ENCODE results near the gene IRF9.
A peak's percentile ranks its signal among the peaks of the same experiment; 100 is the strongest.
"Not testable (repeated sequence)": the region's sequence is repeated elsewhere in the genome, so short reads cannot be mapped to it uniquely, and the experiment has no call there.

The IRF9 gene

GRCh38 chr14:24195186-24196070, 34.4 kb downstream of the IRF9 start, which contains the start of gene TM9SF1:
Gene TM9SF1, minus strand, starts transcription at chr14:24195441. Its CDS starts 422 bp downstream, at chr14:24195019.
- DNase-seq = peak; percentile 85

GRCh38 chr14:24196071-24197055, 35.3 kb downstream of the IRF9 start:
- DNase-seq = no peak

DNA sequence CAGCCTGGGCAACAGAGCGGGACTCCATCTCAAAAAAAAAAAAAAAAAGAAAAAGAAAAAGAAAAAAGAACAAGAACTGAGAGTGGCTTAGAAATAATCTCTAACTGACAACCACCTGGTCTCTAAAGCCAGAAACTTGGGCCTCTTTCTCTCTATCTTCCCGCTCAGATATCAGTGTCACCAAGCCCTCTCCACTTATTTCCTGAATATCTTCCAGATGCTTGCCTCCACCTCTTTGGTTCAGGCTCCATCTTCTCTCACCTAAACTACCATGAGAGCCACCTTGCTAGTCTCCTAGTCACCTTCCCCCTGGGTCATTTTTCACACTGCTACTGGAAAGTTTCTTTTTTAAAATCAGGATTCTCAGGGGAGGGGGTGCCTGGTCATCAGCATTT, 36.0 kb downstream of the IRF9 start:
- DNase-seq = no peak

DNA sequence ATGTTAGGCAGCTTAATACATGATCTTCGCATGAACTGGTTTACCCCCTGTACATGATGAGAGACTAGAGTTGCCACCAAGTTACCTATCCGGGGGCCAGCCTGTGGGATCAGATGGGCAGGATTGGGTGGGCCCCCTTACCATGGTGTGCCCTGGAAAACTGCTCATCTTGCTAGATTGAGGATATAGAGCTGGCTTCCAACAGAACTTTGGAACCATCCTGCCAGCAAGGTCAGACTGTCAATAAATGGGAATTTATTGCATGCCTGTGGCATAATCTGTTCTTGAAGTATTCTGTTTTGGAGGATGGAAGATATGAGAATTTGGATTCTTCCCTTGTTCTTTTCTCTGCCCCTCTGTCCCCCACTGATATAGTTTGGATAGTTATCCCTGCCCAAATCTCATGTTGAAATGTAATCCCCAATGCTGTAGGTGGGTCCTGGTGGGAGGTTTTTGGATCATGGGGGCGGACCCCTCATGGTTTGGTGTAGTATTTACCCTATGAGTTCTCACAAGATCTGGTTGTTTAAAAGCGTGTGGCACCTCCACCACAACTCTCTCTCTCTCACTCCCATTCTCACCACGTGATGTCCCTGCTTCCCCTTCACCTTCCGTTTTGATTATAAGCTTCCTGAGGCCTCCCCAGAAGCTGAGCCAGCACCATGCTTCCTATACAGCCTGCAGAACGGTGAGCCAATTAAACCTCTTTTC, 37.9 kb downstream of the IRF9 start:
- DNase-seq = peak; percentile 9

GRCh38 chr14:24202538-24202937, 41.5 kb downstream of the IRF9 start:
- not testable (repeated sequence) for DNase-seq

DNA sequence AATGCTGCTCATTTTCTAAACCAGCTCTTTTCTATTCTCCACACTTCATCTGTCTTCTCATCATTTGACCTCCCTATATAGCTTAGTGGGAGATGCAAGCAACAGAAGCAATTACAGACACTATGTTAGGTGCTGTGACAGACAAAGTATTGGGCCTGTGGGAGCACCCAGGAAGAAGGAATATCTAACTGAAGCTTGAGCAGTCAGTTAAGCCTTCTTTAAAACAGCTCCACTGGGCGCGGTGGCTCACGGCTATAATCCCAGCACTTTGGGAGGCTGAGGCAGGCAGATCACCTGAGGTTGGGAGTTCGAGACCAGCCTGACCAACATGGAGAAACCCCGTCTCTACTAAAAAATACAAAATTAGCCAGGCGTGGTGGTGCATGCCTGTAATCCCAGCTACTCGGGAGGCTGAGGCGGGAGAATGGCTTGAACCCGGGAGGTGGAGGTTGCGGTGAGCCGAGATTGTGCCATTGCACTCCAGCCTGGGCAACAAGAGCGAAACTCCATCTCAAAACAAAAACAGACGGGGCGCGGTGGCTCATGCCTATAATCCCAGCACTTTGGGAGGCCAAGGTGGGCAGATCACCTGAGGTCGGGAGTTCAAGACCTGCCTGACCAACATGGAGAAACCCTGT, 42.3 kb downstream of the IRF9 start:
- DNase-seq = not testable (repeated sequence)

DNA sequence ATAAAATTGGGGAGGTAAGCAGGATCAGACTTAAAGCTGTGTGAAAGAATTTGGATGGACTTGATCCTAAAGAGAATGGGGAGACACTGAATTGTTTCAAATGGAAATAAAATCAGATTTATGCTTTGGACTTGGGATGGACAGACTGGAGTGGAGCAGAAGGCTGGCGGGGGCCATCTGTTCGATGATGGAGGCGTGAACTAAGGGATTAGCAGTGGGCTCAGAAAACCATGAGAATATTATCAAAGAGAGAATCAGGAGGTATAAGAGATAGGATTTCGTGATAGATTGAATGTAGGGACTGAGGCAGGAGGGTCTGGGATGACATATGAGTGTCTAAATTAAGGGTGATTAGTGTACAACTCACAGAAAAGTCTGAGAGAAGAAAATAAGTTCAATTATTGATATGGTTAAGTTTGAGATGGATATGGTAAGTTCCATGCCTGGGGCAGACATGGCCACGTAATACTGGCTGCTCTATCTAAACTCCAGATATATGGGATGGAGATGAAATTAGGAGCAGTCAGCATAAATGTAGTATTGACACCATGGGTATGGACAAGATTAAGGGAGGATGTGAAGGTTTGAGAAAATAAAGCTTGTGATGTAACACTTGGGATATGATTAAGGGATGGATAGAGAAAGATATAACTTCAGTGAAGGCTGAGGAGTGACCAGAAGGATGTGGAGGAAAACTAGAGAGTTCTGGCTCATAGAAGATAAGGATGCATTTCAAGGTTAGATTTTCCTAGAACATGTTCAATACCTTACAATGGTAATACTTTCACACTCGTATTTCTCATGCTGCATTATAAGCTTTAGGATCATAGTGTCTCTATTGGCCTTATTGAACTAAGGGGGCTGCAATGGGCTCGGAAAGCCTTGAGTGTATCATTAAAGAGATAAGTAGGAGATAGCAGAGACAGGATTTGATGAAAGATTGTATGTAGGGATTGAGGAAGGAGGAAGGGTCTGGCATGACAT, 43.4 kb downstream of the IRF9 start:
- no peak for DNase-seq

DNA sequence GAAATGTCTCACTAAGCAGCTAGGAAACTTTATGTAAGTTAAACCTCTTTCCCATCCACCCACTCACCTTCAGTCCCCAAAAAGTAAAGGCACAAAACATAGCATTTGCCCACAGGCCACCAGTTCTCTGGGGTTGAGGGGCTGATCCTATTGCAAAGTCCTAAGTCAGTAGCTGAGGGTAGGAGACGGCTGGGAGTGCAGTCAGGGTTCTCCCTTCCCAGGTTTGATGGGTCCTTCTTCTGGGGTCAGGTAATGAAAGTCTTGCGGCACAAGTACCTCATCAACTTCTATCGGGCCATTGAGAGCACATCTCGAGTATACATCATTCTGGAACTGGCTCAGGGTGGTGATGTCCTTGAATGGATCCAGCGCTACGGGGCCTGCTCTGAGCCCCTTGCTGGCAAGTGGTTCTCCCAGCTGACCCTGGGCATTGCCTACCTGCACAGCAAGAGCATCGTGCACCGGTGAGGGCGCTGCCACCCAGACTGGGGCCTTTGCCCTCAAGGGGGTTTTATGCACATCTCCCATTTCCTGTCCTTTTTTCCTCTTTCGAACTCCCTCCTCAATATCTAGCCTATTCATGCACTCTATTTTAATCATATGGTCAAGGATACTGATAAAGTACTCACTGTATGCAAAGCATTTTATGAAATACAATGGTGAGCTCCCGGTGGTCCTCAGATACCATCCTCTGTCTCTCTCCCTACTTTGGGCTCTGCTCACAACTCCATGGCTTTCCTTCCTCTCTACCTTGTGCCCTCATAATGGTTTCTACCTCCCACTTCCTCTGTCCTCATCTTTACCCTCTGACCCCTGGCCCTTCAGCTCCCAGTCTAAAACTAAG, 45.4 kb downstream of the IRF9 start:
- no peak for DNase-seq

GRCh38 chr14:24207104-24207551, 46.1 kb downstream of the IRF9 start:
- no peak for DNase-seq

GRCh38 chr14:24207625-24208024, 46.6 kb downstream of the IRF9 start:
- no peak for DNase-seq

GRCh38 chr14:24211311-24211710, 50.2 kb downstream of the IRF9 start:
- no peak for DNase-seq

- DNase-seq = peak; percentile 91
These were observed 52.1 kb downstream of the IRF9 start, which contains the start of gene CHMP4A for GRCh38 chr14:24212924-24213865. Gene CHMP4A, minus strand, starts transcription at chr14:24213488. Its CDS starts 49 bp downstream, at chr14:24213439.

DNA sequence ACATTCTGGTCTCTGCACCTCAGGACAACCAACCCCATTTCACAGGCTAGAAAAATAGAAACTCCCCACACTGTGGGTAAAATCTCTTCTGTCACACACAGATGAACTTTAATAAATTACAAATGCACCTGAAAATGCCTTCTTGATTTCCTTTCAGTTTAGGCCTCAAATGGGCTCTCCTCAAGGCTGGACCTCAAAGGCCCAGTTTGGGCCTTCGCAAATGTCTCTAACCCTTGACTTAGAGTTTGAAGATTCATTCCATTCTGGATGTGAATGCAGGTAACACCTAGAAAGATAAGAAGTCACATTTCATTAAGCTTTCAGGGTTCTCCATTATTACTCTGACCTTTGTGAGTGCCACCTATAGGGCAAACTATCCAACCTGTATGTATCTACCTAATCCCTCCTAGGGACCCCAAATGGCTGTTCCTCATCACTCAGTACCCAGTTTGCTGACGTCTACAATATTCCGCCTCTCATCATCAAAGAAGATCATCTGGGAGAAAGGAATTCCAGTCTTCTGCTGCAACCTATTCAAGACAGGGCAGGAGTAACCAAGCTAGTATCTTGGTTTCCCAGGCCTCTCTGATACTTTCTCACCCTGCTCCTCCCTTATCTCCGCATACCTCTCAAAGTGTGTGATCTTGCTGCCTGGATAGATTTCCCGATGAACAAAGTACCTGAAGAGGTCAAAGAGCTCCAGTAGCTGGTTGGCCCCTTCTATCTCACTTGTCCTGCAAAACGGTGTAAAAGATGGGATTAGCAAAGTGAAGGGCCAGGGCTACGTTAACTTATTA, 53.0 kb downstream of the IRF9 start:
- no peak for DNase-seq

DNA sequence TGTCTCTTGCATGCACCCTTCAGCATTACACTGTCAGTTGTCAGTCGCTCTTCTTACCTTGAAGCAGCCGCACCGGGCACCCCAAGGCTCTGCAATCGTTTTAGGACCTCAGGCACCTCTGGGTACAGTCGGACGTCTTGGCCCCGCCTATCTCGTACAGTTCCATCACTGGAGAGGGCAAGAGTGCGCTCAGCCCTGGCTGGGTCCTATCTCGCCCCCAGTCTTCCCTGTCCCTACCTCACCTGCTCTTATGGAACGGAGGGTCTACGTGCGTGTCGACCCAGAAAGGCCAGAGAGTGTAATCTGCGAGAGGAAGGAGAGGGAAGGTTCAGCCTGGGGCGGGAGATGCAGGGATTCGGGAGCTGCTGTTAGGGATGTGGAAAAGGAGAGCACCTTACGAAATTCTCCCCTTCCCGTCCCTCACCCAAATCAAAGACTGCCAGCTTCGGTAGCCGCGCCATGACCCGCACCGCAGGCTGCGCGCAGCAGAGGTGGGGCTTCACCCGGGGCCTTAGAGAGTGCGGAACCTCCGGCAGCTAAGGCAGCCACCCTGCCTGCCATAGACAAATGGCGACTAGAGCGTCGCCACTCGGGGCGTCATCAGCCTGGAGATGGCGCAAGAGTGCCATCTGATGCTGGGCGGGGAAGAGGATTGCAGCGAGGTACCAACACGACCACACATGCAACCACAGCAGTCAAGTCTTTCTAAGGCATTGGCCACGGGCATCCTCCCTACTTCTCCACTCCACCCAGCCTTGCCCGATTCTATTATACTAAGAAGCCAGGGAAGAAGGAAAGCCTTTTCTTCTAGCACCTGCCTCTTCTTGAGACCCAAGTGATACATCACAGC, 54.7 kb downstream of the IRF9 start, which contains the start of gene MDP1:
Gene MDP1 (minus strand): TSS at position 572 of the 850 bp plus-strand sequence. CDS start 111 bp downstream, at position 461.
- peak; percentile 79 for DNase-seq

Measured in activated CD4-positive, CD25-positive, alpha-beta regulatory T cell treated with anti-CD3 and anti-CD28 coated beads, Interleukin-2, amount 50 U/mL, for 72 hours (primary cell).